ENCODE measurements around the gene LGALS12.
"Not testable (repeated sequence)": the region's sequence is repeated elsewhere in the genome, so short reads cannot be mapped to it uniquely, and the experiment has no call there.

GRCh38 chr11:63550156-63550700 is 44.3 kb downstream of the LGALS12 start:
- TF ChIP-seq CTCF, EP300, POLR2AphosphoS5, POLR2A (IDR thresholded peaks at IDR 0.05): not testable (repeated sequence)

All from gastroesophageal sphincter (tissue), 3 donors.